Globus pallidus (tissue), 1 donor: ENCODE data around the gene INTS3.

Experiments used
- DNase-seq: peaks from one replicate; pipeline ENCODE4 v3.0.0-alpha.2; 2015; ENCODE audit warnings: low spot score

INTS3 gene

GRCh38 chr1:153727463-153728304 is at the start of gene INTS3:
INTS3 (plus strand) TSS chr1:153728050; CDS start chr1:153728635, 585 bp downstream.
- peak; percentile 100 for DNase-seq

GRCh38 chr1:153678519-153679336 is 49.1 kb upstream of the INTS3 start, which contains the start of gene NPR1:
NPR1 (plus strand) TSS chr1:153678688; CDS start chr1:153679109, 421 bp downstream.
- no peak for DNase-seq

- DNase-seq, result no peak
Observed at GRCh38 chr1:153679337-153680119, 48.3 kb upstream of the INTS3 start.

GRCh38 chr1:153680120-153680403 is 47.8 kb upstream of the INTS3 start:
- DNase-seq, result no peak

- no peak for DNase-seq
Observed at GRCh38 chr1:153682730-153683129, 45.1 kb upstream of the INTS3 start.

- DNase-seq, result no peak
Observed at GRCh38 chr1:153683854-153684253, 44.0 kb upstream of the INTS3 start.

- DNase-seq, result no peak
Observed at GRCh38 chr1:153684892-153685291, 43.0 kb upstream of the INTS3 start.

- no peak for DNase-seq
Observed at GRCh38 chr1:153685544-153686340, 42.1 kb upstream of the INTS3 start.

GRCh38 chr1:153687346-153688125 is 40.3 kb upstream of the INTS3 start:
- no peak for DNase-seq

GRCh38 chr1:153688276-153688675 is 39.6 kb upstream of the INTS3 start:
- DNase-seq, result no peak

GRCh38 chr1:153688736-153689328 is 39.0 kb upstream of the INTS3 start:
- DNase-seq, result no peak

- DNase-seq, result no peak
Observed at GRCh38 chr1:153693466-153693865, 34.4 kb upstream of the INTS3 start.

- no peak for DNase-seq
Observed at GRCh38 chr1:153696741-153697140, 31.1 kb upstream of the INTS3 start.

- DNase-seq, result no peak
Observed at GRCh38 chr1:153697191-153698019, 30.4 kb upstream of the INTS3 start.

- DNase-seq, result peak; percentile 14
Observed at GRCh38 chr1:153698020-153698922, 29.6 kb upstream of the INTS3 start.

GRCh38 chr1:153698923-153699714 is 28.7 kb upstream of the INTS3 start:
- DNase-seq, result no peak

GRCh38 chr1:153699768-153700167 is 28.1 kb upstream of the INTS3 start:
- DNase-seq, result no peak

GRCh38 chr1:153705484-153705883 is 22.4 kb upstream of the INTS3 start:
- DNase-seq, result no peak
